Stimulated activated CD4-positive, alpha-beta T cell treated with anti-CD3 and anti-CD28 coated beads, TNF-alpha, amount 100 ng/mL, for 48 hours (primary cell): Measurements from ENCODE around the gene AKR1C4.
"Not testable (repeated sequence)": the region's sequence is repeated elsewhere in the genome, so short reads cannot be mapped to it uniquely, and the experiment has no call there.

Experiments used
- DNase-seq, 3 donors: peaks; one replicate each; pipeline ENCODE4 v3.0.0-alpha.2; 2020; ENCODE audit warnings: low read depth in 3 of 3

The AKR1C4 gene

GRCh38 chr10:5206799-5207198, 10.2 kb downstream of the AKR1C4 start:
- no peak for DNase-seq

GRCh38 chr10:5209776-5210175, 13.1 kb downstream of the AKR1C4 start:
- DNase-seq: not testable (repeated sequence)

GRCh38 chr10:5210261-5210660, 13.6 kb downstream of the AKR1C4 start:
- not testable (repeated sequence) for DNase-seq

GRCh38 chr10:5211696-5212536, 15.3 kb downstream of the AKR1C4 start:
- DNase-seq: no peak

GRCh38 chr10:5216801-5217200, 20.2 kb downstream of the AKR1C4 start:
- DNase-seq: no peak

GRCh38 chr10:5219262-5219661, 22.6 kb downstream of the AKR1C4 start:
- no peak for DNase-seq

GRCh38 chr10:5222942-5223341, 26.3 kb downstream of the AKR1C4 start:
- not testable (repeated sequence) for DNase-seq

- no peak for DNase-seq
Measured at GRCh38 chr10:5229019-5229418, 32.4 kb downstream of the AKR1C4 start.

GRCh38 chr10:5233324-5233723, 36.7 kb downstream of the AKR1C4 start:
- no peak for DNase-seq

GRCh38 chr10:5234106-5234860, 37.6 kb downstream of the AKR1C4 start:
- DNase-seq: no peak

- not testable (repeated sequence) for DNase-seq
Measured at GRCh38 chr10:5237541-5237940, 40.9 kb downstream of the AKR1C4 start.

- DNase-seq: no peak
Measured at GRCh38 chr10:5242585-5242984, 45.9 kb downstream of the AKR1C4 start.

- DNase-seq: no peak
Measured at GRCh38 chr10:5243521-5243987, 46.9 kb downstream of the AKR1C4 start.

- DNase-seq: no peak
Measured at GRCh38 chr10:5252177-5253037, 55.8 kb downstream of the AKR1C4 start.

GRCh38 chr10:5254488-5254887, 57.9 kb downstream of the AKR1C4 start:
- no peak for DNase-seq

- not testable (repeated sequence) for DNase-seq
Measured at GRCh38 chr10:5257768-5258167, 61.1 kb downstream of the AKR1C4 start.

GRCh38 chr10:5259132-5259951, 62.7 kb downstream of the AKR1C4 start:
- DNase-seq: no peak

- no peak for DNase-seq
Measured at GRCh38 chr10:5259952-5260578, 63.4 kb downstream of the AKR1C4 start.

GRCh38 chr10:5260828-5261227, 64.2 kb downstream of the AKR1C4 start:
- DNase-seq: no peak

GRCh38 chr10:5265139-5265538, 68.5 kb downstream of the AKR1C4 start:
- DNase-seq: no peak

- DNase-seq: no peak
Measured at GRCh38 chr10:5266351-5266750, 69.7 kb downstream of the AKR1C4 start.
